Lung microvascular endothelial cell (primary cell): ENCODE measurements around the gene FBXL14. TPM values are rescaled to one million over a fixed set of nuclear protein-coding genes. Genes with fewer than 3 reads are reported as not detected.

Experiments
- total RNA-seq: library from RNA; depleted of rRNA; stranded (reverse); fragments of >200 nt; gene quantifications from 2 replicates; pipeline ENCODE4 v1.2.1, GENCODE V29; 2014

Gene FBXL14
- total RNA-seq, 1 donor from 2014 or later, result 15.5 TPM

Other genes starting within 250 kb of the FBXL14 start
- gene WNT5B, start 34.6 kb upstream of the FBXL14 start, total RNA-seq, result 0.20 and 0.22 TPM in 2 replicates
- gene ADIPOR2, start 96.5 kb upstream of the FBXL14 start, total RNA-seq, result 29.0 and 31.0 TPM in 2 replicates
- not detected in 2 replicates for gene LRTM2, start 226.0 kb upstream of the FBXL14 start, total RNA-seq